Measurements from ENCODE around the gene AQP9.
A peak's percentile ranks its signal among the peaks of the same experiment; 100 is the strongest.

Gene AQP9

GRCh38 chr15:58213587-58214338 is 75.6 kb downstream of the AQP9 start:
- no peak for TF ChIP-seq CTCF (conservative IDR thresholded peaks at IDR 0.05; ENCODE audit: low read depth)
- H3K27ac ChIP-seq, result no peak overlapping the region
- ChIA-PET POLR2A (ENCODE audit: low non-redundant PET) (no interaction called here), CTCF (interaction anchor here (0.6 to 1.3 kb wide), 4 partner anchors 8 to 1029 kb away, joined by 3 to 5 read pairs (median 4); no protein-coding TSS in a partner anchor)
- no peak for DNase-seq (ENCODE audit: low spot score)

- no peak overlapping the region for H3K27ac ChIP-seq
- ChIA-PET POLR2A (ENCODE audit: low non-redundant PET) (no interaction called here), CTCF (interaction anchor here (0.7 kb wide), 2 partner anchors 617 to 679 kb away, joined by 3 to 5 read pairs; no protein-coding TSS in a partner anchor)
- DNase-seq (ENCODE audit: low spot score), result no peak
- TF ChIP-seq CTCF (conservative IDR thresholded peaks at IDR 0.05; ENCODE audit: low read depth), result no peak
These were observed 76.6 kb downstream of the AQP9 start for GRCh38 chr15:58214591-58215340.

DNA sequence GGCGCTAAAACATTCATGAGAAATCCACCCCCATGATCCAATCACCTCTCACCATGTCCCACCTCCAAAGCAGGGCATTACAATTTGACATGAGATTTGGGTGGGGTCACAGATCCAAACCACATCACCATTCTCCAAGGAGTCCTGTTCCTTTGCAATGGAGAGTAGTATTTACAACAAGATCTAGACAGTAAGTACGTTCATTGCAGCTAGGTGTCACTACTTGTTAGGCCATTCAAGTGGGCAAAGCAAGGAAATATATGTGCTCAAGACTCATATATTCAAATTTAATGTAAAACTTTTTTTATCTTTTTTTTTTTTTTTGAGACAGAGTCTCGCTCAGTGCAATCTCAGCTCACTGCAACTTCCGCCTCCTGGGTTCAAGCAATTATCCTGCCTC is 79.3 kb downstream of the AQP9 start:
- no peak overlapping the region for H3K27ac ChIP-seq
- TF ChIP-seq CTCF (conservative IDR thresholded peaks at IDR 0.05; ENCODE audit: low read depth), result no peak; the same call in 1 of the 2 replicates
- CTCF ChIA-PET, result no interaction called here
- no peak for DNase-seq (ENCODE audit: low spot score)
- POLR2A ChIA-PET (ENCODE audit: low non-redundant PET), result no interaction called here

DNA sequence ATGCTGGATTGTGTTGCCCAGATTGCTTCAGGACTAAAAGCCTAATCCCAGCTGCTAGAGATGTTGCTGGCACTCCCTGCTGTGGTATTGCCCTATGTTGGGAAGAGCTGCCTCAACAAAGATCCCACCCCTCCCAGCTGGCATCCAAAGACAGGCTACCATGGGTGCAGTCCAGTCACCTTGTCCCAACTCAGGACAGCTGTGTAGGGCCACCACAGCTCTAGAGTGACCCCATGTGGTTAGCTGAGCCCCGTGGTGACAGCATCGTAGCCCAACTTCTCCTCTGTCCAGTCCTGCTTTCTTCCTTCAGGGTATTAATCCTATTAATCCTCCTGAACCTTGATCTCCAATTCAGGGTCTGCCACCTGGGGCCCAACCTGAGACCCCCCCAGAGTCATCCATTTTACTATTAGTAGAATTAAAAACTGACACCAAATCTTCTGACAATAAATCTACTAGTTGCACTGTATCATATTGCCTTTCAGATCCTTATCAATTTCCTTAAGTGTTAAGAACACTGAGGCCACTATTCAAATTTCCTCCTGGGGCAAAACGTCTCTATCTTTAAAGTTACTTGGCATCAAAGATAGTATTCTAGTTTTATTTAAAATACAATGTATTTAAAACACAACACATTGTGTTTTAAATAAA is 83.5 kb downstream of the AQP9 start:
- peak; percentile 46 for TF ChIP-seq CTCF (conservative IDR thresholded peaks at IDR 0.05; ENCODE audit: low read depth)
- ChIA-PET CTCF (interaction anchor here (0.6 to 1.2 kb wide), 4 partner anchors 9 to 539 kb away, joined by 3 to 4 read pairs (median 4); no protein-coding TSS in a partner anchor), POLR2A (ENCODE audit: low non-redundant PET) (no interaction called here)
- peak; percentile 41 for DNase-seq (ENCODE audit: low spot score)
- no peak overlapping the region for H3K27ac ChIP-seq

DNA sequence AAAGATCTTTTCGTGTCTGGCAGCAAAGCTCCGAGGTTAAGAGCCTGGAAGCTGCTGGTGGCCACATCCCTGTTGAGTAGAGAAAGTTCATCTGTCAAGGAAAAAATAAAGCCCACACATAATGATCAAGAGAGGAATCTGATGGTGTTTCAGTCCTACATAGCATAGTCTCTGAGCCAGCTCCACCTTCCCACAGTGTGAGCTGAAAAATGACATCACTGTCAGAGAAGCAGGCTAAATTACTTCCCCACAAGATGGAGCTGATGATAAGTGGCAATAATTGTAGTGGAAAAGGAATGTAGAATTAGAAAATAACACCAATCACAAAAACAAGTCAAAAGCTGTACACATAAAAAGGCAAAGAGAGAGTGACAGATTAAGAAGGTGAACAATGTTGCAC is 84.5 kb downstream of the AQP9 start:
- TF ChIP-seq CTCF (conservative IDR thresholded peaks at IDR 0.05; ENCODE audit: low read depth), result no peak
- H3K27ac ChIP-seq, result no peak overlapping the region
- DNase-seq (ENCODE audit: low spot score), result no peak
- ChIA-PET CTCF (interaction anchor here (0.5 to 1.2 kb wide), 3 partner anchors 235 to 538 kb away, joined by 3 to 4 read pairs (median 3); no protein-coding TSS in a partner anchor), POLR2A (ENCODE audit: low non-redundant PET) (no interaction called here)

GRCh38 chr15:58223432-58223831 is 85.3 kb downstream of the AQP9 start:
- POLR2A ChIA-PET (ENCODE audit: low non-redundant PET), result no interaction called here
- TF ChIP-seq CTCF (conservative IDR thresholded peaks at IDR 0.05; ENCODE audit: low read depth), result no peak
- CTCF ChIA-PET, result interaction anchor here (0.5 to 1.2 kb wide), 3 partner anchors 234 to 537 kb away, joined by 3 to 4 read pairs (median 3); no protein-coding TSS in a partner anchor
- DNase-seq (ENCODE audit: low spot score), result no peak
- no peak overlapping the region for H3K27ac ChIP-seq

All from RWPE1 (cell line).